Vagina (tissue), 2 donors: ENCODE data around the gene OR6B3.

ENCODE experiments used
- CTCF ChIP-seq, 3 experiments: fragments of 450-650 bp in 2 of 3; fragments of 200-600 bp in 1 of 3; sonication (generic) in 1 of 3; IDR thresholded peaks; one replicate each; pipeline ENCODE4 v1.5.1; 2017 to 2019; ENCODE audit warnings: antibody characterized with exemption in 3 of 3, mild to moderate bottlenecking in 2 of 3, moderate library complexity in 2 of 3
- POLR2A ChIP-seq, 2 donors: fragments of 450-650 bp; IDR thresholded peaks; one replicate each; pipeline ENCODE4 v1.6.1; 2017; ENCODE audit warnings: antibody characterized with exemption in 2 of 2, mild to moderate bottlenecking in 2 of 2, moderate library complexity in 2 of 2
- POLR2AphosphoS5 ChIP-seq, 2 donors: sonication (generic); formaldehyde crosslinking; IDR thresholded peaks; one replicate each; pipeline ENCODE4 v1.9.0; 2017; ENCODE audit warnings: antibody characterized with exemption in 2 of 2, mild to moderate bottlenecking in 2 of 2, low read depth in 1 of 2; ENCODE audit not compliant: insufficient read depth in 1 of 2

DNA sequence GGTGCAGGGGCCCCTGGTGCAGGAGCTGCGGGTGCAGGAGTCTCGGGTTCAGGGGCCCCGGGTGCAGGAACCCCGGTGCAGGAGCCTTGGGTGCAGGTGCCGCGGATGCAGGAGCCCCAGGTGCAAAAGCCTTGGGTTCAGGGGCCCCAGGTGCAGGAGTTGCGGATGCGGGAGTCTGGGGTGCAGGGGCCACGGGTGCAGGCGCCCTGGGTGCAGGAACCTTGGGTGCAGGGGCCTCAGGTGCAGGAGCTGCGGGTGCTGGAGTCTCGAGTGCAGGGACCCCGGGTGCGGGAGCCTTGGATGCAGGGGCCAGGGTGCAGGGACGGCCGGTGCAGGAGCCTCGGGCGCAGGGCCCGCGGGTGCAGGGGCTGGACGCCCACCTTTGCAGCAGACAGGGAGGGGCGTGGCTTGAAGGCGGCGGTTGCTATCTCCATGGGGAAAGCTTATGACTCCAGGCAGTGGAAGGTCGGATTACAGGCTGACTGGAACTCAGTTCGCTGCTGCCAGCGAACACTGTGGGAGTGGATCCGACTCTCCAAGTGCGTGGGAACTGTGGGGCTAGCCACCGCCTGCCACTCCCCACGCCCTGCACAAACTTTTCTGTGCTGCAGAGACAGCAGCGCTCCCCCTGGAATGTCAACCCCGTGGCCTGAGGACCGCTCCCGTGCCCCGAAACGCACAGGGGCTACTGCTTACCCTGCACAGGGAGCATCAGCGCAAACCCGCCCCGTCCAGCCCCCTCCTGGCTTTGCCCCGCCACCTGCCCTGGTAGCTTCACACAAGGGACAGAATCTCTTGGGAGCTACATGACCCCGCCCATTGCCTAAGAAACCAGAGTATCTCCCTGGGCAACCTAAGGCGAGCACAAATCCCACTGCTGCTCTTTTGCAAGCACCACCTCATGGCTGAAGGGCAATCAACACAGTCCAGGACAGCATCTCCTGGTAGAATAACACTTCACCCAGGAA lies 42.5 kb upstream of the OR6B3 start:
- TF ChIP-seq CTCF (IDR thresholded peaks at IDR 0.05) (no peak), POLR2A (IDR thresholded peaks at IDR 0.05) (no peak), POLR2AphosphoS5 (IDR thresholded peaks at IDR 0.05; ENCODE audit: insufficient read depth in 1 of 2, low read depth in 1 of 2) (no peak)
